H1 (cell line): ENCODE measurements around the gene C1QTNF4. TPM values are rescaled to one million over a fixed set of nuclear protein-coding genes. Genes with fewer than 3 reads are reported as not detected.

Experiments used
- CTCF ChIA-PET: fragments of 300-600 bp; sonication (Branson Sonifier 250); formaldehyde crosslinking; loops from one replicate; lab custom pipeline; 2021; ENCODE audit not compliant: partially characterized antibody; lab: Charles Lee
- POLR2A ChIA-PET: fragments of 300-600 bp; sonication (Branson Sonifier 250); formaldehyde crosslinking; loops from one replicate; lab custom pipeline; 2021; ENCODE audit warnings: inconsistent platforms; ENCODE audit not compliant: partially characterized antibody; lab: Charles Lee
- DNase-seq, 2 experiments: peaks; one replicate each; pipeline versions ENCODE4 v3.0.0 to v3.0.0-alpha.2; 2010 to 2022; ENCODE audit warnings: low spot score in 2 of 2, low read depth in 1 of 2, mixed read lengths in 1 of 2
- FAIRE-seq: peaks from 2 replicates; lab custom pipeline; 2011; peaks lifted over from hg19 to GRCh38; lab: Jason Lieb, UNC
- H2AFZ ChIP-seq: 2 replicates; pipeline ENCODE4 v1.8.1; 2012; ENCODE audit warnings: low read length, inconsistent platforms
- H2AK5ac ChIP-seq: 2 replicates; pipeline ENCODE4 v1.6.1; 2013; ENCODE audit warnings: low read depth, low read length
- H2BK120ac ChIP-seq: replicated peaks from 2 replicates; pipeline ENCODE3; 2013; ENCODE audit warnings: low read depth, low read length, inconsistent platforms
- H2BK12ac ChIP-seq: 2 replicates; pipeline ENCODE4 v1.6.1; 2013; ENCODE audit warnings: low read depth, low read length
- H2BK15ac ChIP-seq: 2 replicates; pipeline ENCODE4 v1.6.1; 2013; ENCODE audit warnings: low read length
- H2BK20ac ChIP-seq: 2 replicates; pipeline ENCODE4 v1.6.1; 2013; ENCODE audit warnings: low read length
- H2BK5ac ChIP-seq: 2 replicates; pipeline ENCODE4 v1.6.1; 2013; ENCODE audit warnings: low read depth, low read length
- H3K14ac ChIP-seq: 2 replicates; pipeline ENCODE4 v1.6.1; 2013; ENCODE audit warnings: inconsistent platforms; ENCODE audit not compliant: insufficient read length
- H3K18ac ChIP-seq: 2 replicates; pipeline ENCODE4 v1.6.1; 2013; ENCODE audit warnings: low read length; ENCODE audit errors: extremely low read depth
- H3K23ac ChIP-seq: 2 replicates; pipeline ENCODE4 v1.6.1; 2013; ENCODE audit warnings: inconsistent platforms; ENCODE audit not compliant: insufficient read length
- H3K23me2 ChIP-seq: 2 replicates; pipeline ENCODE4 v1.6.1; 2013; ENCODE audit warnings: low read depth, low read length
- H3K27ac ChIP-seq: 2 replicates; pipeline ENCODE4 v1.6.1; 2011; ENCODE audit warnings: low read depth, low read length, inconsistent platforms
- H3K27me3 ChIP-seq, 4 experiments: replicated peaks in 1 of 4; 1 replicate in 1 of 4; 2 replicates in 3 of 4; pipeline versions ENCODE4 v1.6.1 to v1.8.1; 2011 to 2013; ENCODE audit warnings: low read length in 3 of 4, mild to moderate bottlenecking in 3 of 4, inconsistent platforms in 2 of 4, mixed read lengths in 2 of 4, moderate library complexity in 1 of 4; ENCODE audit not compliant: control insufficient read depth in 3 of 4, insufficient read depth in 3 of 4; ENCODE audit errors: extremely low read depth in 1 of 4
- H3K36me3 ChIP-seq, 4 experiments: 2 replicates each; pipeline versions ENCODE4 v1.6.1 to v1.8.1; 2011 to 2013; ENCODE audit warnings: mild to moderate bottlenecking in 4 of 4, low read length in 3 of 4, moderate library complexity in 2 of 4, control low read depth in 1 of 4, inconsistent platforms in 1 of 4; ENCODE audit not compliant: insufficient read depth in 4 of 4, control insufficient read depth in 2 of 4
- H3K4ac ChIP-seq: replicated peaks from 2 replicates; pipeline ENCODE3; 2013; ENCODE audit warnings: low read length, low read depth, mixed read lengths, inconsistent platforms; ENCODE audit not compliant: insufficient read length
- H3K4me1 ChIP-seq, 4 experiments: replicated peaks in 1 of 4; 1 replicate in 1 of 4; 2 replicates in 3 of 4; pipeline versions ENCODE4 v1.6.1 to v1.8.1; 2011 to 2013; ENCODE audit warnings: low read length in 3 of 4, inconsistent platforms in 2 of 4, mixed read lengths in 1 of 4; ENCODE audit not compliant: insufficient read depth in 4 of 4, control insufficient read depth in 3 of 4
- H3K4me2 ChIP-seq, 2 experiments: 2 replicates each; pipeline versions ENCODE4 v1.6.1 to v1.8.1; 2011 to 2013; ENCODE audit warnings: low read depth in 2 of 2, low read length in 2 of 2, control low read depth in 1 of 2, inconsistent platforms in 1 of 2, mild to moderate bottlenecking in 1 of 2; ENCODE audit not compliant: insufficient read depth in 1 of 2
- H3K4me3 ChIP-seq, 4 experiments: fragments of 200-600, 300-600 bp in 1 of 4; sonication (generic), shearing (Covaris generic), sonication (Bioruptor Twin) in 1 of 4; 2 replicates each; pipeline versions ENCODE4 v1.5.1 to v1.8.1; 2011 to 2016; ENCODE audit warnings: low read length in 4 of 4, low read depth in 3 of 4, control low read depth in 2 of 4, inconsistent platforms in 2 of 4, mild to moderate bottlenecking in 2 of 4, mixed read lengths in 1 of 4, moderate library complexity in 1 of 4; ENCODE audit not compliant: insufficient read depth in 2 of 4; ENCODE audit errors: extremely low read depth in 1 of 4
- H3K56ac ChIP-seq: replicated peaks from 2 replicates; pipeline ENCODE3; 2013; ENCODE audit warnings: low read depth, mild to moderate bottlenecking, mixed read lengths, low read length, inconsistent platforms; ENCODE audit not compliant: insufficient read length
- H3K79me1 ChIP-seq: 2 replicates; pipeline ENCODE4 v1.6.1; 2013; ENCODE audit warnings: low read depth, low read length, control low read depth
- H3K79me2 ChIP-seq, 2 experiments: 2 replicates each; pipeline versions ENCODE4 v1.6.1 to v1.8.1; 2012 to 2013; ENCODE audit warnings: low read length in 2 of 2, mild to moderate bottlenecking in 2 of 2, inconsistent platforms in 1 of 2; ENCODE audit not compliant: insufficient read depth in 2 of 2, control insufficient read depth in 1 of 2
- H3K9ac ChIP-seq, 4 experiments: replicated peaks in 1 of 4; 1 replicate in 1 of 4; 2 replicates in 3 of 4; pipeline versions ENCODE4 v1.6.1 to v1.8.1; 2011 to 2013; ENCODE audit warnings: low read depth in 3 of 4, low read length in 3 of 4, control low read depth in 2 of 4, mild to moderate bottlenecking in 2 of 4, moderate library complexity in 2 of 4, inconsistent platforms in 1 of 4; ENCODE audit errors: extremely low read depth in 1 of 4
- H3K9me3 ChIP-seq, 2 experiments: 2 replicates each; pipeline versions ENCODE4 v1.6.1 to v1.8.1; 2012 to 2013; ENCODE audit warnings: mild to moderate bottlenecking in 2 of 2, moderate library complexity in 2 of 2, control low read depth in 1 of 2, inconsistent platforms in 1 of 2, low read depth in 1 of 2, low read length in 1 of 2, mixed read lengths in 1 of 2; ENCODE audit not compliant: insufficient read depth in 2 of 2
- H4K20me1 ChIP-seq, 2 experiments: replicated peaks in 1 of 2; 2 replicates each; pipeline versions ENCODE3 to v1.8.1; 2011 to 2013; ENCODE audit warnings: inconsistent platforms in 2 of 2, low read length in 2 of 2, mild to moderate bottlenecking in 1 of 2; ENCODE audit not compliant: insufficient read depth in 2 of 2, control insufficient read depth in 1 of 2
- H4K5ac ChIP-seq: 2 replicates; pipeline ENCODE4 v1.6.1; 2013; ENCODE audit warnings: low read length, low read depth, mixed read lengths, inconsistent platforms; ENCODE audit not compliant: insufficient read length
- H4K8ac ChIP-seq: 2 replicates; pipeline ENCODE4 v1.8.0; 2013; ENCODE audit warnings: mild to moderate bottlenecking, moderate library complexity, low read length, inconsistent platforms; ENCODE audit not compliant: insufficient read depth; ENCODE audit errors: extremely low read depth
- H4K91ac ChIP-seq: replicated peaks from 2 replicates; pipeline ENCODE3; 2013; ENCODE audit warnings: low read length, mixed read lengths, inconsistent platforms; ENCODE audit not compliant: insufficient read length
- KDM4A ChIP-seq: IDR thresholded peaks from one replicate; pipeline ENCODE4 v1.7.1; 2012; ENCODE audit warnings: low read depth, mild to moderate bottlenecking, moderate library complexity, low read length, inconsistent platforms; ENCODE audit not compliant: severe bottlenecking
- NANOG ChIP-seq: IDR thresholded peaks from 2 replicates; pipeline ENCODE4 v1.6.1; 2011; ENCODE audit warnings: low read length, low read depth, mild to moderate bottlenecking, inconsistent platforms; ENCODE audit not compliant: insufficient read depth, poor library complexity, severe bottlenecking
- NRF1 ChIP-seq: IDR thresholded peaks from 2 replicates; pipeline ENCODE4 v1.6.1; 2011; ENCODE audit warnings: mild to moderate bottlenecking, low read depth, low read length, improper control_type of control experiment
- SP4 ChIP-seq: IDR thresholded peaks from 2 replicates; pipeline ENCODE4 v1.6.1; 2012; ENCODE audit warnings: low read length, inconsistent platforms
- WGBS, 2 experiments: shearing (Covaris generic) in 1 of 2; methylation state at CpG; one replicate each; pipeline versions ENCODE4 v1.1.6 to v1.1.7; 2013 to 2015; ENCODE audit warnings: low lambda C conversion rate in 2 of 2, mixed read lengths in 2 of 2, inconsistent platforms in 1 of 2, low coverage in 1 of 2, missing lambda C conversion rate in 1 of 2; ENCODE audit not compliant: insufficient replicate concordance in 2 of 2, insufficient coverage in 1 of 2, insufficient read length in 1 of 2; ENCODE audit errors: extremely low coverage in 1 of 2, missing lambda C conversion rate in 1 of 2; 5-methylcytosine and 5-hydroxymethylcytosine counted together
- polyA plus RNA-seq, 7 experiments: library from polyadenylated mRNA; depleted of rRNA in 3 of 7; stranded (reverse) in 5 of 7; unstranded in 2 of 7; fragments of >200 nt in 5 of 7; fragments of 200-250 nt in 2 of 7; gene quantifications; 1 replicate in 5 of 7; 2 replicates in 1 of 7; 4 replicates in 1 of 7; pipeline versions ENCODE4 v1.2.1 to v1.2.3, GENCODE V29; 2011 to 2013; ENCODE audit warnings: missing spikeins in 2 of 7, mixed read lengths in 2 of 7
- total RNA-seq: library from RNA; stranded (reverse); fragmentation: NEBNext Ultra II Directional; extraction: Animal tissue kit (Norgen Biotek cat#: 25700); gene quantifications from 2 replicates; pipeline ENCODE4 v1.2.1, GENCODE V29; 2021
- TF ChIP-seq, protein P1 (sequence below): IDR thresholded peaks from 2 replicates; pipeline ENCODE4 v1.6.1; 2012; ENCODE audit warnings: inconsistent platforms

The C1QTNF4 gene
- total and polyA plus RNA-seq, 2 of the 8 experiments (the other 6 are each of a cell fraction or from before 2014, with no cell fraction given): 3.9 to 6.0 TPM

DNA sequence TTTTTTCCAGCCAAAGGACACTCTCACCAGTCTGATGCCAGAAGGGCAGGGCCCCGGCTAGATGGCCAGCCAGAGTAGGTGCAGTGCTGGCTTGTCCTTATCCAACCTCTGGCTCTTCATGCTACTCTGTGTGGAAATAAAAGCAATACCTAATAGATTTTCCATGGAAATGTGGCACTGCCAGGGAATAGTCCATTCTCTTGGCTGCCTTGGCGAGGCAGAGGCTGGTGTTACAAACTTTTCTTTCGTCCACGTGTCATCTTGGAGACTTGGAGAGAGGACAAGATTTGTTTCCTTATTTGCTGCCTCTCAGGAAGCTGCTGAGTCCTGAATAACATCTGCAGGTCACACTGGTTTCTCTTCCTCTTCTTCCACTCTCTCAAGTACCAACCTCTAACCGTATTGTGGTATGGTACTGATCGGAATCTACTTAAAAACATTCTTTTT is 17.2 kb upstream of the C1QTNF4 start:
- Histone ChIP-seq H4K5ac (no peak overlapping the region), H2BK5ac (no peak overlapping the region), H3K4me3 (no peak overlapping the region), H3K4me1 (no peaks in the 10 kb centered on the region; a peak in 1 of 7 replicates), H4K20me1 (no peaks in the 10 kb centered on the region), H3K27me3 (no peaks in the 10 kb centered on the region), H3K56ac (no peak overlapping the region), H3K4me2 (no peak overlapping the region), H2BK12ac (no peak overlapping the region), H3K79me2 (no peaks in the 10 kb centered on the region), H3K18ac (no peak overlapping the region), H3K79me1 (no peaks in the 10 kb centered on the region), H3K4ac (no peak overlapping the region), H3K14ac (no peak overlapping the region), H2AFZ (no peak overlapping the region), H4K8ac (no peak overlapping the region), H3K9me3 (no peaks in the 10 kb centered on the region), H3K9ac (no peak overlapping the region), H2BK15ac (no peak overlapping the region), H2BK20ac (no peak overlapping the region), H3K36me3 (no peaks in the 10 kb centered on the region; a peak in 1 of 8 replicates), H3K23me2 (no peaks in the 10 kb centered on the region), H3K27ac (no peak overlapping the region), H3K23ac (no peak overlapping the region), H4K91ac (no peak overlapping the region), H2AK5ac (no peak overlapping the region), H2BK120ac (no peak overlapping the region)
- DNase-seq: no peak
- FAIRE-seq: no peak
- POLR2A ChIA-PET: interaction anchor here (0.6 to 1.9 kb wide), 6 partner anchors 8 to 33 kb away, joined by 3 to 8 read pairs (median 3); partner anchors contain the start of genes KBTBD4 and NDUFS3
- CTCF ChIA-PET: interaction anchor here (1.3 to 1.4 kb wide), 2 partner anchors 9 to 26 kb away, joined by 4 read pairs; no protein-coding TSS in a partner anchor
- TF ChIP-seq NANOG (no peak), KDM4A (no peak), SP4 (no peak), NRF1 (no peak)
- TF ChIP-seq, protein P1, sequence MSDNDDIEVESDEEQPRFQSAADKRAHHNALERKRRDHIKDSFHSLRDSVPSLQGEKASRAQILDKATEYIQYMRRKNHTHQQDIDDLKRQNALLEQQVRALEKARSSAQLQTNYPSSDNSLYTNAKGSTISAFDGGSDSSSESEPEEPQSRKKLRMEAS: no peak
- 92% methylated on average over 6 of the region's 6 CpGs; no CpG with 5 or more reads in 1 of the 2 experiments for WGBS, 2 experiments
